K562 (cell line): ENCODE measurements around the gene MED20. TPM values are rescaled to one million over a fixed set of nuclear protein-coding genes. Genes with fewer than 3 reads are reported as not detected.

Experiments
- FOXK2 ChIP-seq, 2 experiments: fragments of 450-650 bp; IDR thresholded peaks in 1 of 2; conservative IDR thresholded peaks in 1 of 2; 2 replicates each; pipeline ENCODE4 v1.6.1; 2016; ENCODE audit warnings: low read depth in 2 of 2, mild to moderate bottlenecking in 1 of 2
- MYC ChIP-seq, 2 experiments: fragments of 250-450 bp in 1 of 2; sonication (Bioruptor Pico) in 1 of 2; IDR thresholded peaks; 2 replicates each; pipeline versions ENCODE4 v1.5.1 to v1.6.1; 2012 to 2021; ENCODE audit warnings: low read depth in 2 of 2, borderline replicate concordance in 1 of 2, improper control_type of control experiment in 1 of 2, low read length in 1 of 2, mild to moderate bottlenecking in 1 of 2, moderate library complexity in 1 of 2
- ZKSCAN1 ChIP-seq: fragments of 150-350 bp; IDR thresholded peaks from 2 replicates; pipeline ENCODE4 v1.6.1; 2016; ENCODE audit warnings: low read depth, low read length
- polyA plus RNA-seq, 8 experiments: library from polyadenylated mRNA; depleted of rRNA in 4 of 8; stranded (reverse) in 5 of 8; unstranded in 3 of 8; fragments of >200 nt; fragmentation: Nextera tagmentation in 2 of 8; fragmentation: Illumina TruSeq in 1 of 8; extraction: Ambion mirVana in 2 of 8; extraction: Trizol in 1 of 8; gene quantifications; 2 replicates each; pipeline versions ENCODE4 v1.2.1 to v1.2.3, GENCODE V29; 2011 to 2014; ENCODE audit warnings: inconsistent platforms in 1 of 8, missing spikeins in 1 of 8
- total RNA-seq, 7 experiments: library from RNA; depleted of rRNA in 6 of 7; stranded (reverse); fragments of >200 nt in 6 of 7; fragmentation: Illumina TruSeq in 2 of 7; extraction: Trizol in 2 of 7; gene quantifications; 2 replicates each; pipeline versions ENCODE4 v1.2.1 to v1.2.3, GENCODE V29; 2011 to 2021; ENCODE audit warnings: low replicate concordance in 1 of 7
- TF ChIP-seq, protein P1 (sequence below): fragments of 450-650 bp; IDR thresholded peaks from 2 replicates; pipeline ENCODE4 v1.6.1; 2016; ENCODE audit warnings: mild to moderate bottlenecking, moderate library complexity
- TF ChIP-seq, protein P2 (sequence below): sonication (generic); formaldehyde crosslinking; IDR thresholded peaks from 2 replicates; pipeline ENCODE4 v1.8.0; 2023; ENCODE audit warnings: missing genetic modification reagents, mild to moderate bottlenecking, borderline replicate concordance
- TF ChIP-seq, protein P3 (sequence below): sonication (generic); formaldehyde crosslinking; IDR thresholded peaks from 2 replicates; pipeline ENCODE4 v1.8.1; 2023; ENCODE audit warnings: mild to moderate bottlenecking, missing genetic modification reagents

Gene MED20
- total and polyA plus RNA-seq, 9 of the 15 experiments (the other 6 are each of a cell fraction or from before 2014, with no cell fraction given), result 27.3 to 80.9 (median 46.0) TPM

DNA sequence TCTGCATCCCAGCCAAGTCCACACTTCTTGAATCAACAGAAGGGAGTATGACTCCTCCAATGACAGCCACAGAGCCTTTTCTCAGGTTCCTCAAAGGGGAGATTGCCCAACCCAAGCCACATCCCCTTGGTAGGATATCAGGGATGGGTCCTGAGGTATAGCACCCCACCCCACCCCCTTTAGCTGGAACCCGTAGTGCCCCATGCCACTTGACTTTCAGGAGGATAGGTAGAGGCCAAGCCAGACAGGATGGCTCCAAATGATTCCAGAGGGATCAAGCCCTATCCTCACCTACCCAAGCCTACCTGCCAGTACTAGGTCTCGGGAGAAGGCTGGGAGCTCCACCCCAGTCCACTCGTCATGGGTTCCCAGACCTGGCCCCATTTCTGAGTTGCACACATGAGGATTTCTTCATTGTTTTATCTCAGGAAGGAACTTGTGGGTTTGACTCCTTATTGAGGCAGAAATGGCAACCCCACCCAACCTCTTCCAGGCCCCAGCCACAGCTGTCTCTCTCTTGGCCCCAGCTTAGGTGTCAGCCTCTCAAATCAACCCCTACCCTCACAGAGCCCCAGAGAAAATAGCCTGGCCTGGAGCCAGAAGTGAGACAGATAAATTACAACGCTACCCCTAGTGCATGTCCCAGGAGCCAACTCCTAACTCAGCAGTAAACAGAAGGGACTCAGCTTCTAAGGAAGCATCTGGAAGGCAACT lies 17.1 kb upstream of the MED20 start (continued):
- TF ChIP-seq, protein P1, sequence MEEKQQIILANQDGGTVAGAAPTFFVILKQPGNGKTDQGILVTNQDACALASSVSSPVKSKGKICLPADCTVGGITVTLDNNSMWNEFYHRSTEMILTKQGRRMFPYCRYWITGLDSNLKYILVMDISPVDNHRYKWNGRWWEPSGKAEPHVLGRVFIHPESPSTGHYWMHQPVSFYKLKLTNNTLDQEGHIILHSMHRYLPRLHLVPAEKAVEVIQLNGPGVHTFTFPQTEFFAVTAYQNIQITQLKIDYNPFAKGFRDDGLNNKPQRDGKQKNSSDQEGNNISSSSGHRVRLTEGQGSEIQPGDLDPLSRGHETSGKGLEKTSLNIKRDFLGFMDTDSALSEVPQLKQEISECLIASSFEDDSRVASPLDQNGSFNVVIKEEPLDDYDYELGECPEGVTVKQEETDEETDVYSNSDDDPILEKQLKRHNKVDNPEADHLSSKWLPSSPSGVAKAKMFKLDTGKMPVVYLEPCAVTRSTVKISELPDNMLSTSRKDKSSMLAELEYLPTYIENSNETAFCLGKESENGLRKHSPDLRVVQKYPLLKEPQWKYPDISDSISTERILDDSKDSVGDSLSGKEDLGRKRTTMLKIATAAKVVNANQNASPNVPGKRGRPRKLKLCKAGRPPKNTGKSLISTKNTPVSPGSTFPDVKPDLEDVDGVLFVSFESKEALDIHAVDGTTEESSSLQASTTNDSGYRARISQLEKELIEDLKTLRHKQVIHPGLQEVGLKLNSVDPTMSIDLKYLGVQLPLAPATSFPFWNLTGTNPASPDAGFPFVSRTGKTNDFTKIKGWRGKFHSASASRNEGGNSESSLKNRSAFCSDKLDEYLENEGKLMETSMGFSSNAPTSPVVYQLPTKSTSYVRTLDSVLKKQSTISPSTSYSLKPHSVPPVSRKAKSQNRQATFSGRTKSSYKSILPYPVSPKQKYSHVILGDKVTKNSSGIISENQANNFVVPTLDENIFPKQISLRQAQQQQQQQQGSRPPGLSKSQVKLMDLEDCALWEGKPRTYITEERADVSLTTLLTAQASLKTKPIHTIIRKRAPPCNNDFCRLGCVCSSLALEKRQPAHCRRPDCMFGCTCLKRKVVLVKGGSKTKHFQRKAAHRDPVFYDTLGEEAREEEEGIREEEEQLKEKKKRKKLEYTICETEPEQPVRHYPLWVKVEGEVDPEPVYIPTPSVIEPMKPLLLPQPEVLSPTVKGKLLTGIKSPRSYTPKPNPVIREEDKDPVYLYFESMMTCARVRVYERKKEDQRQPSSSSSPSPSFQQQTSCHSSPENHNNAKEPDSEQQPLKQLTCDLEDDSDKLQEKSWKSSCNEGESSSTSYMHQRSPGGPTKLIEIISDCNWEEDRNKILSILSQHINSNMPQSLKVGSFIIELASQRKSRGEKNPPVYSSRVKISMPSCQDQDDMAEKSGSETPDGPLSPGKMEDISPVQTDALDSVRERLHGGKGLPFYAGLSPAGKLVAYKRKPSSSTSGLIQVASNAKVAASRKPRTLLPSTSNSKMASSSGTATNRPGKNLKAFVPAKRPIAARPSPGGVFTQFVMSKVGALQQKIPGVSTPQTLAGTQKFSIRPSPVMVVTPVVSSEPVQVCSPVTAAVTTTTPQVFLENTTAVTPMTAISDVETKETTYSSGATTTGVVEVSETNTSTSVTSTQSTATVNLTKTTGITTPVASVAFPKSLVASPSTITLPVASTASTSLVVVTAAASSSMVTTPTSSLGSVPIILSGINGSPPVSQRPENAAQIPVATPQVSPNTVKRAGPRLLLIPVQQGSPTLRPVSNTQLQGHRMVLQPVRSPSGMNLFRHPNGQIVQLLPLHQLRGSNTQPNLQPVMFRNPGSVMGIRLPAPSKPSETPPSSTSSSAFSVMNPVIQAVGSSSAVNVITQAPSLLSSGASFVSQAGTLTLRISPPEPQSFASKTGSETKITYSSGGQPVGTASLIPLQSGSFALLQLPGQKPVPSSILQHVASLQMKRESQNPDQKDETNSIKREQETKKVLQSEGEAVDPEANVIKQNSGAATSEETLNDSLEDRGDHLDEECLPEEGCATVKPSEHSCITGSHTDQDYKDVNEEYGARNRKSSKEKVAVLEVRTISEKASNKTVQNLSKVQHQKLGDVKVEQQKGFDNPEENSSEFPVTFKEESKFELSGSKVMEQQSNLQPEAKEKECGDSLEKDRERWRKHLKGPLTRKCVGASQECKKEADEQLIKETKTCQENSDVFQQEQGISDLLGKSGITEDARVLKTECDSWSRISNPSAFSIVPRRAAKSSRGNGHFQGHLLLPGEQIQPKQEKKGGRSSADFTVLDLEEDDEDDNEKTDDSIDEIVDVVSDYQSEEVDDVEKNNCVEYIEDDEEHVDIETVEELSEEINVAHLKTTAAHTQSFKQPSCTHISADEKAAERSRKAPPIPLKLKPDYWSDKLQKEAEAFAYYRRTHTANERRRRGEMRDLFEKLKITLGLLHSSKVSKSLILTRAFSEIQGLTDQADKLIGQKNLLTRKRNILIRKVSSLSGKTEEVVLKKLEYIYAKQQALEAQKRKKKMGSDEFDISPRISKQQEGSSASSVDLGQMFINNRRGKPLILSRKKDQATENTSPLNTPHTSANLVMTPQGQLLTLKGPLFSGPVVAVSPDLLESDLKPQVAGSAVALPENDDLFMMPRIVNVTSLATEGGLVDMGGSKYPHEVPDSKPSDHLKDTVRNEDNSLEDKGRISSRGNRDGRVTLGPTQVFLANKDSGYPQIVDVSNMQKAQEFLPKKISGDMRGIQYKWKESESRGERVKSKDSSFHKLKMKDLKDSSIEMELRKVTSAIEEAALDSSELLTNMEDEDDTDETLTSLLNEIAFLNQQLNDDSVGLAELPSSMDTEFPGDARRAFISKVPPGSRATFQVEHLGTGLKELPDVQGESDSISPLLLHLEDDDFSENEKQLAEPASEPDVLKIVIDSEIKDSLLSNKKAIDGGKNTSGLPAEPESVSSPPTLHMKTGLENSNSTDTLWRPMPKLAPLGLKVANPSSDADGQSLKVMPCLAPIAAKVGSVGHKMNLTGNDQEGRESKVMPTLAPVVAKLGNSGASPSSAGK, result no peak
- TF ChIP-seq FOXK2 (conservative IDR thresholded peaks at IDR 0.05 in 1 of 2, IDR thresholded peaks at IDR 0.05 in 1 of 2; ENCODE audit: low read depth in 2 of 2), result no peak
- no peak for TF ChIP-seq MYC (IDR thresholded peaks at IDR 0.05; ENCODE audit: low read depth, low read length)
- TF ChIP-seq MYC (CRISPR knock-in tag; IDR thresholded peaks at IDR 0.05; ENCODE audit: borderline replicate concordance, low read depth), result no peak
- TF ChIP-seq, protein P2, sequence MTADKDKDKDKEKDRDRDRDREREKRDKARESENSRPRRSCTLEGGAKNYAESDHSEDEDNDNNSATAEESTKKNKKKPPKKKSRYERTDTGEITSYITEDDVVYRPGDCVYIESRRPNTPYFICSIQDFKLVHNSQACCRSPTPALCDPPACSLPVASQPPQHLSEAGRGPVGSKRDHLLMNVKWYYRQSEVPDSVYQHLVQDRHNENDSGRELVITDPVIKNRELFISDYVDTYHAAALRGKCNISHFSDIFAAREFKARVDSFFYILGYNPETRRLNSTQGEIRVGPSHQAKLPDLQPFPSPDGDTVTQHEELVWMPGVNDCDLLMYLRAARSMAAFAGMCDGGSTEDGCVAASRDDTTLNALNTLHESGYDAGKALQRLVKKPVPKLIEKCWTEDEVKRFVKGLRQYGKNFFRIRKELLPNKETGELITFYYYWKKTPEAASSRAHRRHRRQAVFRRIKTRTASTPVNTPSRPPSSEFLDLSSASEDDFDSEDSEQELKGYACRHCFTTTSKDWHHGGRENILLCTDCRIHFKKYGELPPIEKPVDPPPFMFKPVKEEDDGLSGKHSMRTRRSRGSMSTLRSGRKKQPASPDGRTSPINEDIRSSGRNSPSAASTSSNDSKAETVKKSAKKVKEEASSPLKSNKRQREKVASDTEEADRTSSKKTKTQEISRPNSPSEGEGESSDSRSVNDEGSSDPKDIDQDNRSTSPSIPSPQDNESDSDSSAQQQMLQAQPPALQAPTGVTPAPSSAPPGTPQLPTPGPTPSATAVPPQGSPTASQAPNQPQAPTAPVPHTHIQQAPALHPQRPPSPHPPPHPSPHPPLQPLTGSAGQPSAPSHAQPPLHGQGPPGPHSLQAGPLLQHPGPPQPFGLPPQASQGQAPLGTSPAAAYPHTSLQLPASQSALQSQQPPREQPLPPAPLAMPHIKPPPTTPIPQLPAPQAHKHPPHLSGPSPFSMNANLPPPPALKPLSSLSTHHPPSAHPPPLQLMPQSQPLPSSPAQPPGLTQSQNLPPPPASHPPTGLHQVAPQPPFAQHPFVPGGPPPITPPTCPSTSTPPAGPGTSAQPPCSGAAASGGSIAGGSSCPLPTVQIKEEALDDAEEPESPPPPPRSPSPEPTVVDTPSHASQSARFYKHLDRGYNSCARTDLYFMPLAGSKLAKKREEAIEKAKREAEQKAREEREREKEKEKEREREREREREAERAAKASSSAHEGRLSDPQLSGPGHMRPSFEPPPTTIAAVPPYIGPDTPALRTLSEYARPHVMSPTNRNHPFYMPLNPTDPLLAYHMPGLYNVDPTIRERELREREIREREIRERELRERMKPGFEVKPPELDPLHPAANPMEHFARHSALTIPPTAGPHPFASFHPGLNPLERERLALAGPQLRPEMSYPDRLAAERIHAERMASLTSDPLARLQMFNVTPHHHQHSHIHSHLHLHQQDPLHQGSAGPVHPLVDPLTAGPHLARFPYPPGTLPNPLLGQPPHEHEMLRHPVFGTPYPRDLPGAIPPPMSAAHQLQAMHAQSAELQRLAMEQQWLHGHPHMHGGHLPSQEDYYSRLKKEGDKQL, result no peak
- TF ChIP-seq, protein P3, sequence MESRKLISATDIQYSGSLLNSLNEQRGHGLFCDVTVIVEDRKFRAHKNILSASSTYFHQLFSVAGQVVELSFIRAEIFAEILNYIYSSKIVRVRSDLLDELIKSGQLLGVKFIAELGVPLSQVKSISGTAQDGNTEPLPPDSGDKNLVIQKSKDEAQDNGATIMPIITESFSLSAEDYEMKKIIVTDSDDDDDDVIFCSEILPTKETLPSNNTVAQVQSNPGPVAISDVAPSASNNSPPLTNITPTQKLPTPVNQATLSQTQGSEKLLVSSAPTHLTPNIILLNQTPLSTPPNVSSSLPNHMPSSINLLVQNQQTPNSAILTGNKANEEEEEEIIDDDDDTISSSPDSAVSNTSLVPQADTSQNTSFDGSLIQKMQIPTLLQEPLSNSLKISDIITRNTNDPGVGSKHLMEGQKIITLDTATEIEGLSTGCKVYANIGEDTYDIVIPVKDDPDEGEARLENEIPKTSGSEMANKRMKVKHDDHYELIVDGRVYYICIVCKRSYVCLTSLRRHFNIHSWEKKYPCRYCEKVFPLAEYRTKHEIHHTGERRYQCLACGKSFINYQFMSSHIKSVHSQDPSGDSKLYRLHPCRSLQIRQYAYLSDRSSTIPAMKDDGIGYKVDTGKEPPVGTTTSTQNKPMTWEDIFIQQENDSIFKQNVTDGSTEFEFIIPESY (CRISPR knock-in tag), result no peak
- TF ChIP-seq ZKSCAN1, result no peak
